ENCODE measurements around the gene USP10.
"Not testable (repeated sequence)": the region's sequence is repeated elsewhere in the genome, so short reads cannot be mapped to it uniquely, and the experiment has no call there.

Gene USP10

DNA sequence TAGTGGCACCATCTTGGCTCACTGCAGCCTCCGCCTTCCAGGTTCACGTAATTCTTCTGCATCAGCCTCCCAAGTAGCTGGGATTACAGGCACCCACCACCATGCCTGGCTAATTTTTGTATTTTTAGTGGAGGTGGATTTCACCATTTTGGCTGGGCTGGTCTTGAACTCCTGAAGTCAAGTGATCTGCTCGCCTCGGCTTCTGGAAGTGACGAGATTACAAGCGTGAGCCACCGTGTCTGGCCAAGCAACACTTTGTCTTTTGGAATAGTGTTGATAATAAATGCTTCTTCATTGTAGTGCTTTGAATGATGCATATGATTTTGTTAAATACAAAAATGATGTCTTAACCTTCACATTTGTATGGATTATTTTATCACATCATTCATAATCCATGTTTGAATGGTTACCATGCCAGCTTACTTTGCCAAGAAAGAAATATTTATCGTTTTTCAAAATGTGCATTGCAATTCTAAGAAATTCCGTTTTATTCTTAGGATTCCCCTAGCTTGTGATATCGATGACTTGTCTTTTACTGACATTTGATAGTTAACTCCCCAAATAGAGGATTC is 29.1 kb downstream of the USP10 start:
- no peak for DNase-seq (ENCODE audit: low spot score)

DNA sequence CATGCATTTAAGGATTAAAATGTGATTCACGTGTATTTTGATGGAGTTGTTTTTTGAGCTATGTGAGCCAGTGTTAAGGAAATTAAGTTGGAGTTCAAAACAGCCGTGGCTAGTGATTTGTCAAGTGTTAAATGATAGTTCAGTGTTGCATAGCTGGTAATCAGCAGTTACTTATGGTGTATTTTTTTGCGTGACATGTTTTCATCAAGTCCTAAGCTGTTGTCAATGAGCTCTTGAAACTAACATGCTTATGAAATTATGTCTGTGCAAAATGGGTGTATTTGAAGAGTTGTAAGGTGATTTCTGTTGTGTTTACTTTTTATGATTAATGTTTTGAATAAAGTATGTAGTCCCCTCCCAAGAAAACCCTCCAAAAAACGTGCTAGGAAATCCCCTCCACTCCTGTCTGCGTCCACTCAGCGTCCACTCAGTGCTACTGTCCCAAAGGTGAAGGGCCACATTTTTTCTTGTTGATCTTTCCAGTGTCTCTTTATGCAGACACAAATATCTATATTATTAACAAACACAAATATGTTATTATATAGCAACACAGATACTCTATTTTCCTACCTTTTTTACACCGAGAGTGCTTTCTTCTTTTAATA is 30.0 kb downstream of the USP10 start:
- DNase-seq (ENCODE audit: low spot score): no peak

- DNase-seq (ENCODE audit: low spot score): peak; percentile 65
These were observed 30.8 kb downstream of the USP10 start for GRCh38 chr16:84730406-84731106.

DNA sequence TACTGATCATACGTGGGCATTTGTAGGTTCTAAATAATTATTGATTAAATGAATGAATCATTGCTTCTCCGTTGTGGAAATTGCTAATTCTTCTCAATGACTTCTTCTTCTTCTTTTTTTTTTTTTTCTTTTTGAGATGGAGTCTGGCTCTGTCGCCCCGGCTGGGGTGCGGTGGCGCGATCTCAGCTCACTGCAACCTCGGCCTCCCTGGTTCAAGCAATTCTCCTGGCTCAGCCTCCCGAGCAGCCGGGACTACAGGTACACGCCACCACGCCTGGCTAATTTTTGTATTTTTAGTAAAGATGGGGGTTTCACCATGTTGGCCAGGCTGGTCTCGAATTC is 32.5 kb downstream of the USP10 start:
- DNase-seq (ENCODE audit: low spot score): not testable (repeated sequence)

- DNase-seq (ENCODE audit: low spot score): no peak
These were observed 33.0 kb downstream of the USP10 start for GRCh38 chr16:84732674-84733352.

GRCh38 chr16:84735849-84736586 is 36.2 kb downstream of the USP10 start:
- no peak for DNase-seq (ENCODE audit: low spot score)

DNA sequence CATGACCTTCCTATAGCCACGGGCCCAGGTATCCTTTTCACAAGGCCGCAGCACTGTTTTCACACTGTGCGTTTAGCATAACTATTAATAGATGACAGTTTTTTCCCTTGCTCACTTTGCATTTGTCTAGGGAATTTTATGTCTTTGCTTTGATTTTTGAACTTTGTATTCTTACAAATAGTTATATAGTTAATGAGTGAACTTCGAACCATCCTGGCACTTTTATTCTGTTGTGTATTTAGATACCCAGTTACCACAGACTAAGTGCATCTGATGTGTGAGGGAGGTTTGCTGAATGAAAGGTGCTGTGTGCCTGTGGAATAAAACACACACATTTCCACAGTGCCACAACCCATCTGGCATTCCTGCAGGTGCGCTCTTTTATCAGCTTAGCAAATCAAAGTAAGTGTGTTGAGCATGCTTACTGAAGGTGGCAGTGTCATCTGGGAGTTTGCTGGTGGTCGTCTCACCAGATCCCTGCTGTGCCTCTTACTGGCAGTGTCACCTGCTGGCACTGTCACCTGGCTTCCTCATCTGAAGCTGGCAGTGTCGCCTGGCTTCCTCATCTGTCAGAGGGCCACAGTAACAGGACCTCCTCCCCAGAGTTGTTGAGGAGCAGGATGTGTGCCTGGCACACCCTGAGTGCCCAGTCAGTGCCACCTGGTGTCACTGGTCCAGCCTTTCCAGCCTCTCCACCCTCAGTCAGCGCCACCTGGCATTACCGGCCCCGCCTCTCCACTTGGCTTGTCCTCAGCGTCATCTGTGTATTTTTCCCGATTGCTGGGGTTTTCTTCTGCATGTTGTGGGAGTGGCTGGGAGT is 37.6 kb downstream of the USP10 start:
- no peak for DNase-seq (ENCODE audit: low spot score)

DNA sequence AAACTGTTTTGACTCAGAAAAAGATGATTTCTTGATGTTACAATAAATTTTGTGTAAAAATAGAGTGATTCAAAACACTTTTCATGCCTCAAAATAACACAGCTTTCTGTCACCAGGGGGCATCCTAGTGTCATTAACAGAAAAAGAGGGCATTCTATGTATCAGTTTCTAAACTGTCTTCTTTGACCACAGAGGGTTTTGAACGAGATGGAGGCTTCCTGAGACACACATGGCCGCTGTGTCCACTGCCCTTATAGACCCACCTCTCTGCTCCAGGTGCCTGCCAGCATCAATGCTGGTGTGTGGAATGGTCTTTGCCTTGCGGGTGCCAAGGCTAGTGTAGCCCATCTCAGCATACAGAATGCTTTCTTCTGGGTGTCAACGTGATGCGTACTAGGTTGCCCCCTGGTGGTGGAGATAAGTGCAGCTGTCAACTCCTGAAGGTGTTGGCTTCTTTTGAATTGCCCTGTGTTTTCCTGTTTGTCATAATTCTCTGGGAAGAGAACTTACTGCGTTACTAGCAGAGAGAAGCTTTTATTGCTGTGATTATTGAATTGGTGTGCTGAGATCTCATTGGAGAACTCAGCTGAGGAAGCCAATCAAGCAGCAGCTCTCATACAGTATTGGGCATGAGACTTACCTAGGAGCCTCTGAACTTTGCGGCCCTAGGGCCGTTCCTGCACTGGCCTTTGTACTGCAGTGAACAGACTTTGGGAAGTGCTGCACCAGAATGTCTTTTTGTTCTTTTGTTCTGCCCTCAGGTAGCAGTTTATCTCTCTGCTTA is 38.6 kb downstream of the USP10 start:
- DNase-seq (ENCODE audit: low spot score): peak; percentile 54

GRCh38 chr16:84739349-84740124 is 39.7 kb downstream of the USP10 start:
- no peak for DNase-seq (ENCODE audit: low spot score)

DNA sequence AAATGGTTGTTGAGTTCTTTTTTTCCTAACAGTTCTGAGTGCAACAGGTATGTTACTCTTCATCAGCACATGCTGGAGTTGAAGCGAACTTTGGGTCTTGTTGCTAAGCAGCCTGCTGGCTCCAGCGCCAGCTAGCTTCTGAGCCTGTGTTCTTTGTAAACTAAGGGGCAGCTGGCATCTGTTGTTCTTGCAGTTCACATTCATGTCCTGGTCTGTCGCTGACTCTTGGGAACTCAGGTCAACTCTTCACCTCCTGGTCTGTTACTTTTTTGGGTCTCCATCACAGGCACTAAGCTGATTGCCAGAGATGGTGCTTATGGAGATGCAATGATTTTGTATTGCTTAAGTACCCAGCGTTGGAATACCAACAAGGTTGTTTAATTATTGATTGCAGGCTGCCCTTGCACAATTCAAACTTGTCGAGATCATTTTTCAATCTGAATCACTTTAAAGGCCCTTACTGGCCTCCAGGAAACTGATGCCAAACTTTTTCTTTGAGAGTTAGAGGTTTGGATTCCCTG is 40.9 kb downstream of the USP10 start:
- DNase-seq (ENCODE audit: low spot score): no peak

GRCh38 chr16:84741340-84741830 is 41.6 kb downstream of the USP10 start:
- no peak for DNase-seq (ENCODE audit: low spot score)

DNA sequence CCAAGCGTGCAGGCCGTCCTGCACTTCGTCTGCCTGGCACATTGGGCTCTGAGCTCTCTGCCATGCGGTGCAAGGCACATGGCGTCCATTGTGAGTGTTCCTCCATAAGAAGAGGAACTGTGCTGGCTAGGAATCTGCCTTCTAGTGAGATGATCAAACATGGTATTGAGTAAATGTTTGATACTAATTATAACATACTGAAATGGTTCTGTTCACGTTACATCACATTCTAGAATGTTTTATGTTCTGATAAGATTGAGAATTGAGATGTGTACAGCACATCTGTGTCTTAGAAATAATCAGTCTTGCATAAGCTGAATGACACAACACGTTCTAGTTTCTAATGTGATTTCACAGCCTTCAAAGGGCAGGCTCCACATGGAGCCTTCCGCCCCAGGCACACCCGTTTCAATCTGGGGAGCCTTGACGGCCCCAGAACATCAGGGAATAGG is 42.9 kb downstream of the USP10 start:
- DNase-seq (ENCODE audit: low spot score): no peak

GRCh38 chr16:84746231-84746630 is 46.4 kb downstream of the USP10 start:
- no peak for DNase-seq (ENCODE audit: low spot score)

DNA sequence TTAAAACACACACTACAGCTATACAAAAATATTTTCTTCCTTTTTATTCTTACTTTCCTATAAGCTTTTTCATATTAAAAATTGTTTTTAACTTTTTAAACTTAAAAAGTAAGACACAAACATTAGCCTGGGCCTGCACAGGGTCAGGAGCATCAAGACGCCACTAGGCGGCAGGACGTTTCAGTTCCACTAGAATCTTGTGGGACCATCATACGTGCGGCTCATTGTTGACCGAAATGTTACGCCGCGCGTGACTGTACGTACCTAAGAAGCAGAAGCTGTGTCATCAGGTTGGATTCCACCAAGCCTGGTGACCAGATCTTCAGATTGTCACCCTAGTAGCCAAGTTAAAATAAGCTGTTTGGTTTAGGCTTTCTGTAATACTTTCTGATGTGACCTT is 47.1 kb downstream of the USP10 start:
- no peak for DNase-seq (ENCODE audit: low spot score)

DNA sequence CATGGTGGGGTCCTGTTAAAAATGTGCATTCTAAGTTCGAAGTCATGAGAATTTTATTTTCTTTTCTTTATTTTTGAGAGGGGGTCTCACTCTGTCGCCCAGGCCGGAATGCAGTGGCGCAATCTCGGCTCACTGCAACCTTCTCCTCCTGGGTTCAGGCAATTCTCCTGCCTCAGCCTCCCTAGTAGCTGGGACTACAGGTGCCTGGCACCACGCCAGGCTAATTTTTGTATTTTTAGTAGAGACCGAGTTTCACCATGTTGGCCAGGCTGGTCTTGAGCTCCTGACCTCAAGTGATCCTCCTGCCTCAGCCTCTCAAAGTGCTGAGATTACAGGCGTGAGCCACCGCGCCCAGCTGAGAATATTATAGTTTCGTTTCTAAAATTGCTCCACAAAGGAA is 48.4 kb downstream of the USP10 start:
- DNase-seq (ENCODE audit: low spot score): not testable (repeated sequence)

GRCh38 chr16:84749072-84749471 is 49.3 kb downstream of the USP10 start:
- DNase-seq (ENCODE audit: low spot score): no peak

GRCh38 chr16:84749815-84750214 is 50.0 kb downstream of the USP10 start:
- DNase-seq (ENCODE audit: low spot score): peak; percentile 70

- no peak for DNase-seq (ENCODE audit: low spot score)
These were observed 50.8 kb downstream of the USP10 start for GRCh38 chr16:84750575-84750974.

DNA sequence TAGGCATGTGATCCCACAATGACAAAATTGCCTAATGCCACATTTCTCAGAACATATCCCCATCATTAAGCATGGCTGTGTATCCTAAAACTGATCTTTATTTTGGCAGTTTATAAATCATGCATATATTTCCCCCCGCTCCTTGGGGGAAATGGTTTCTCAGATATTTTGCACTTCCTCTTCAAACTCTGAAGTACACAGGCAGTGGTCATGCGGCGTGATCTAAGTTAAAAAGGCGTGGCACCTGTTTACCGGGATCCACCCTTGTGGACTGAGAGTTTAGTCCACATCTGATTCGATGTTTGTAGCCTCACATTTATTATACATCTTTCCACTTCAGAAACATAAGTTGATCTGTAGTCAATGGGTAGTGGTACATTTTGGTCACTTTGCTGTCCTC is 51.4 kb downstream of the USP10 start:
- DNase-seq (ENCODE audit: low spot score): no peak

Measured in COLO829 (cell line).